Ectodermal cell (in vitro differentiated cells): ENCODE measurements around the gene AHNAK.
"Not testable (repeated sequence)": the region's sequence is repeated elsewhere in the genome, so short reads cannot be mapped to it uniquely, and the experiment has no call there.

ENCODE experiments used
- H3K27ac ChIP-seq: 2 replicates; pipeline ENCODE4 v1.7.0; 2013; ENCODE audit warnings: mild to moderate bottlenecking, low read depth, low read length; ENCODE audit not compliant: insufficient read depth, poor library complexity, severe bottlenecking
- H3K27me3 ChIP-seq: 2 replicates; pipeline ENCODE4 v1.7.0; 2013; ENCODE audit warnings: mild to moderate bottlenecking, low read length; ENCODE audit not compliant: insufficient read depth, control insufficient read depth, poor library complexity, severe bottlenecking
- H3K36me3 ChIP-seq: one replicate; pipeline ENCODE4 v1.7.0; 2013; ENCODE audit warnings: low read length; ENCODE audit not compliant: control insufficient read depth, insufficient read depth
- H3K4me1 ChIP-seq: one replicate; pipeline ENCODE4 v1.7.0; 2013; ENCODE audit warnings: low read length; ENCODE audit not compliant: control insufficient read depth, insufficient read depth
- H3K4me3 ChIP-seq: 2 replicates; pipeline ENCODE4 v1.7.0; 2013; ENCODE audit warnings: low read depth, low read length, control low read depth; ENCODE audit not compliant: insufficient read depth
- H3K9me3 ChIP-seq: 2 replicates; pipeline ENCODE4 v1.7.0; 2013; ENCODE audit warnings: mild to moderate bottlenecking, low read length, moderate library complexity; ENCODE audit not compliant: control insufficient read depth
- WGBS, 2 experiments: methylation state at CpG; one replicate each; pipeline ENCODE4 v1.1.7; 2013; ENCODE audit warnings: missing lambda C conversion rate in 2 of 2; 5-methylcytosine and 5-hydroxymethylcytosine counted together

The AHNAK gene

GRCh38 chr11:62504158-62504973 lies 42.2 kb downstream of the AHNAK start:
- Histone ChIP-seq H3K27ac (no peak overlapping the region), H3K36me3 (no peaks in the 10 kb centered on the region), H3K9me3 (no peaks in the 10 kb centered on the region), H3K4me3 (no peak overlapping the region), H3K27me3 (no peaks in the 10 kb centered on the region), H3K4me1 (peaks cover 56% of the 10 kb centered on the region)
- WGBS, 2 experiments, result 43 to 47% methylated on average over 15 of the region's 15 CpGs

- no peaks in the 10 kb centered on the region for H3K27me3 ChIP-seq
- H3K4me3 ChIP-seq, result no peak overlapping the region
- H3K27ac ChIP-seq, result no peak overlapping the region
- peaks cover 40% of the 10 kb centered on the region for H3K4me1 ChIP-seq
- no peaks in the 10 kb centered on the region for H3K9me3 ChIP-seq
- 79 to 83% methylated on average over 10 of the region's 10 CpGs for WGBS, 2 experiments
- H3K36me3 ChIP-seq, result no peaks in the 10 kb centered on the region
Observed at GRCh38 chr11:62502030-62502730, 44.4 kb downstream of the AHNAK start.

GRCh38 chr11:62501432-62501891 lies 45.1 kb downstream of the AHNAK start:
- Histone ChIP-seq H3K4me3 (no peak overlapping the region), H3K27ac (no peak overlapping the region), H3K9me3 (no peaks in the 10 kb centered on the region), H3K4me1 (peaks cover 33% of the 10 kb centered on the region), H3K36me3 (no peaks in the 10 kb centered on the region), H3K27me3 (no peaks in the 10 kb centered on the region)
- 70 to 74% methylated on average over 10 to 11 of the region's 11 CpGs for WGBS, 2 experiments

- Histone ChIP-seq H3K4me1 (peaks cover 29% of the 10 kb centered on the region), H3K36me3 (no peaks in the 10 kb centered on the region), H3K4me3 (no peak overlapping the region), H3K27ac (no peak overlapping the region), H3K9me3 (no peaks in the 10 kb centered on the region), H3K27me3 (no peaks in the 10 kb centered on the region)
- 93 to 94% methylated on average over 3 of the region's 3 CpGs for WGBS, 2 experiments
Observed at GRCh38 chr11:62500650-62501030, 46.0 kb downstream of the AHNAK start.

- no peaks in the 10 kb centered on the region for H3K36me3 ChIP-seq
- H3K27me3 ChIP-seq, result no peaks in the 10 kb centered on the region
- peaks cover 25% of the 10 kb centered on the region for H3K4me1 ChIP-seq
- H3K4me3 ChIP-seq, result no peak overlapping the region
- WGBS, 2 experiments, result 88% methylated on average over 12 of the region's 12 CpGs
- no peaks in the 10 kb centered on the region for H3K9me3 ChIP-seq
- no peak overlapping the region for H3K27ac ChIP-seq
Observed at GRCh38 chr11:62499944-62500649, 46.5 kb downstream of the AHNAK start.

GRCh38 chr11:62499311-62499943 lies 47.2 kb downstream of the AHNAK start:
- 88 to 89% methylated on average over 17 of the region's 17 CpGs for WGBS, 2 experiments
- H3K4me1 ChIP-seq, result peaks cover 20% of the 10 kb centered on the region
- not testable (repeated sequence) for H3K27ac ChIP-seq

GRCh38 chr11:62498492-62499286 lies 47.9 kb downstream of the AHNAK start:
- Histone ChIP-seq H3K4me1 (peaks cover 17% of the 10 kb centered on the region), H3K36me3 (no peaks in the 10 kb centered on the region), H3K27me3 (no peaks in the 10 kb centered on the region), H3K9me3 (no peaks in the 10 kb centered on the region), H3K4me3 (no peak overlapping the region), H3K27ac (no peak overlapping the region)
- 92 to 95% methylated on average over 9 of the region's 9 CpGs for WGBS, 2 experiments

More at GRCh38 chr11:62499311-62499943, 47.2 kb downstream of the AHNAK start:
- not testable (repeated sequence) for H3K9me3 ChIP-seq, H3K27me3 ChIP-seq, H3K36me3 ChIP-seq, H3K4me3 ChIP-seq

GRCh38 chr11:62498031-62498430 lies 48.6 kb downstream of the AHNAK start:
- Histone ChIP-seq H3K36me3 (no peaks in the 10 kb centered on the region), H3K4me3 (no peak overlapping the region), H3K27ac (no peak overlapping the region), H3K9me3 (no peaks in the 10 kb centered on the region), H3K4me1 (peaks cover 16% of the 10 kb centered on the region), H3K27me3 (no peaks in the 10 kb centered on the region)
- WGBS, 2 experiments, result 89 to 100% methylated on average over 3 to 4 of the region's 4 CpGs

GRCh38 chr11:62497132-62497801 lies 49.3 kb downstream of the AHNAK start:
- no peak overlapping the region for H3K27ac ChIP-seq
- no peaks in the 10 kb centered on the region for H3K27me3 ChIP-seq
- H3K9me3 ChIP-seq, result no peaks in the 10 kb centered on the region
- WGBS, 2 experiments, result 78 to 84% methylated on average over 5 to 7 of the region's 7 CpGs
- H3K36me3 ChIP-seq, result no peaks in the 10 kb centered on the region
- H3K4me1 ChIP-seq, result peaks cover 13% of the 10 kb centered on the region
- H3K4me3 ChIP-seq, result no peak overlapping the region
